Pancreas (tissue), 10 donors: Measurements from ENCODE around the gene KLF6. TPM values are rescaled to one million over a fixed set of nuclear protein-coding genes. Genes with fewer than 3 reads are reported as not detected.
A peak's percentile ranks its signal among the peaks of the same experiment; 100 is the strongest.

Source experiments
- ATAC-seq, 4 donors: fragments of 200-7000 bp; cut with Tn5 transposase; one replicate each; pipeline versions ENCODE4 v1.8.0 to v1.9.1; 2020; ENCODE audit warnings: mild to moderate bottlenecking in 4 of 4, moderate library complexity in 4 of 4
- DNase-seq, 6 donors: peaks; one replicate each; pipeline ENCODE4 v3.0.0-alpha.2; 2020
- FAIRE-seq: peaks from 2 replicates; lab custom pipeline; 2012; peaks lifted over from hg19 to GRCh38; lab: Jason Lieb, UNC
- H3K27ac ChIP-seq, 4 donors: fragments of 200-600 bp; sonication (generic); 1 replicate in 3 of 4; 2 replicates in 1 of 4; pipeline versions ENCODE4 v1.5.0 to v1.8.0; 2020
- H3K27me3 ChIP-seq, 4 donors: fragments of 200-600 bp; one replicate each; pipeline ENCODE4 v1.8.0; 2021
- H3K36me3 ChIP-seq, 3 donors: fragments of 200-600 bp; sonication (generic) in 1 of 3; one replicate each; pipeline versions ENCODE4 v1.5.0 to v1.8.0; 2020 to 2021
- H3K4me1 ChIP-seq, 3 donors: fragments of 200-600 bp; one replicate each; pipeline ENCODE4 v1.8.0; 2021
- H3K4me3 ChIP-seq, 4 donors: fragments of 200-600 bp; sonication (generic) in 2 of 4; one replicate each; pipeline versions ENCODE4 v1.5.0 to v1.8.0; 2020 to 2021
- H3K9me3 ChIP-seq, 4 donors: fragments of 200-600 bp; one replicate each; pipeline ENCODE4 v1.8.0; 2021
- CTCF ChIP-seq, 4 donors: fragments of 200-600 bp; sonication (generic) in 3 of 4; IDR thresholded peaks; one replicate each; pipeline versions ENCODE4 v1.5.0 to v1.8.0; 2021; ENCODE audit warnings: antibody characterized with exemption in 4 of 4
- WGBS, 2 donors: extraction: QIAGEN DNeasy Blood & Tissue Kit; methylation state at CpG; one replicate each; pipeline ENCODE4 v1.1.7; 2013; 5-methylcytosine and 5-hydroxymethylcytosine counted together
- intact Hi-C, 3 donors: fragments of 100-400 bp; cut with DNase I; formaldehyde crosslinking; loops; one replicate each; pipeline versions ENCODE4 v1.11.1 to v1.14.2; 2022
- polyA plus RNA-seq, 2 donors: library from polyadenylated mRNA; stranded (reverse); fragments of 200-250 nt; gene quantifications; one replicate each; pipeline ENCODE4 v1.2.3, GENCODE V29; 2013
- total RNA-seq, 6 donors: library from RNA; stranded (reverse); fragmentation: NEBNext Ultra II Directional in 4 of 6; extraction: Animal tissue kit (Norgen Biotek cat#: 25700) in 4 of 6; gene quantifications; one replicate each; pipeline versions ENCODE4 v1.2.1 to v1.2.4, GENCODE V29; 2021 to 2023
- donor health status: healthy with polysubstance abuse.
- donor health status: DM: no; HTN: no; CAD: no; lungs with moderate emphysema.
- donor health status: DM: no; HTN: no; CAD: no.
- donor health status: control.
- donor health status: control.
- donor health status: Bipolar disorder and iron deficiency.
- donor health status: DM: yes; HTN: yes; CAD: no.
- donor health status: DM: no; HTN: no; CAD: no.
- donor health status: DM: no; HTN: no; CAD: no.
- donor health status: DM: yes; HTN: yes; CAD: no.

The KLF6 gene
- total and polyA plus RNA-seq, 8 donors = 29.0 to 157 (median 57.9) TPM

- Histone ChIP-seq H3K9me3 (no peaks in the 10 kb centered on the region), H3K36me3 (peaks cover 3 to 63% (median 29%) of the 10 kb centered on the region in 3 donors), H3K4me1 (peaks cover 13 to 57% (median 48%) of the 10 kb centered on the region in 3 donors), H3K27ac (peak overlapping the region in 2 of 4 donors; percentile 100), H3K27me3 (no peaks in the 10 kb centered on the region), H3K4me3 (peak overlapping the region in 2 of 4 donors; percentile 85 to 91)
- no peak for TF ChIP-seq CTCF (IDR thresholded peaks at IDR 0.05)
- ATAC-seq (no peak), FAIRE-seq (no peak), DNase-seq (peak in 1 of 6 donors; percentile 38)
- intact Hi-C loops = no loop called here
- WGBS, 2 donors = 88 to 94% methylated on average over 13 to 14 of the region's 14 CpGs
These were observed 5.8 kb downstream of the KLF6 start for GRCh38 chr10:3779158-3779741.

DNA sequence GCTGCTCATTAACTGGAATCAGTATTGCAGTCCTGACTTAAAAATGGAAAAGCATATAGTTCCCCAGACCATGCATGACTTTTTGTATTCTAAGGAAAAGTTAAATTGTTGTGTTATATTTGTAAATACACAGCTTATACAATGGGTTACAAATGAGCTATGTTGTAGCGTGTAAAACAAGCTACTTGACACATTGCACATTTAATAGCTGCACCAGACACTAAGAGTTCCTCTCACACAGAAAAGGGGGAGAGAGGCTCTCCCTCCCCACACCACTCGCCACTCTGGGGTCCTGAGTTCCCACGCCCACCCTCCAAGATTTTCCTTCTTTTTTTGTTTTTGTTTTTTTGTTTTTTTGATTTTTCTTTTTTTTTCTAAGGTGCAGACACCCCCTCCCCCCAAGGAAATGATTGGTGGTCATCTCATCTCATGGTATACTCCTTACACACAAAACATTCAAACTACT, 6.3 kb downstream of the KLF6 start:
- FAIRE-seq = no peak
- peak overlapping the region in 2 of 4 donors; percentile 100 for H3K27ac ChIP-seq
- intact Hi-C loops = no loop called here
- H3K9me3 ChIP-seq = no peaks in the 10 kb centered on the region
- H3K4me3 ChIP-seq = peak overlapping the region in 1 of 4 donors; percentile 85
- H3K4me1 ChIP-seq = peaks cover 13 to 57% (median 48%) of the 10 kb centered on the region in 3 donors
- no peak for DNase-seq
- no peaks in the 10 kb centered on the region for H3K27me3 ChIP-seq
- H3K36me3 ChIP-seq = peaks cover 3 to 63% (median 29%) of the 10 kb centered on the region in 3 donors
- TF ChIP-seq CTCF (IDR thresholded peaks at IDR 0.05) = no peak
- ATAC-seq = no peak
- WGBS, 2 donors = 86 to 94% methylated on average over 3 of the region's 3 CpGs

- H3K4me3 ChIP-seq = no peak overlapping the region
- intact Hi-C loops = no loop called here
- peaks cover 3 to 63% (median 29%) of the 10 kb centered on the region in 3 donors for H3K36me3 ChIP-seq
- 83 to 84% methylated on average over 7 of the region's 7 CpGs for WGBS, 2 donors
- H3K27ac ChIP-seq = peak overlapping the region in 2 of 4 donors; percentile 100
- ATAC-seq (no peak), DNase-seq (no peak), FAIRE-seq (no peak)
- peaks cover 13 to 57% (median 48%) of the 10 kb centered on the region in 3 donors for H3K4me1 ChIP-seq
- H3K27me3 ChIP-seq = no peaks in the 10 kb centered on the region
- no peaks in the 10 kb centered on the region for H3K9me3 ChIP-seq
- no peak for TF ChIP-seq CTCF (IDR thresholded peaks at IDR 0.05)
These were observed 6.9 kb downstream of the KLF6 start for GRCh38 chr10:3777981-3778691.

DNA sequence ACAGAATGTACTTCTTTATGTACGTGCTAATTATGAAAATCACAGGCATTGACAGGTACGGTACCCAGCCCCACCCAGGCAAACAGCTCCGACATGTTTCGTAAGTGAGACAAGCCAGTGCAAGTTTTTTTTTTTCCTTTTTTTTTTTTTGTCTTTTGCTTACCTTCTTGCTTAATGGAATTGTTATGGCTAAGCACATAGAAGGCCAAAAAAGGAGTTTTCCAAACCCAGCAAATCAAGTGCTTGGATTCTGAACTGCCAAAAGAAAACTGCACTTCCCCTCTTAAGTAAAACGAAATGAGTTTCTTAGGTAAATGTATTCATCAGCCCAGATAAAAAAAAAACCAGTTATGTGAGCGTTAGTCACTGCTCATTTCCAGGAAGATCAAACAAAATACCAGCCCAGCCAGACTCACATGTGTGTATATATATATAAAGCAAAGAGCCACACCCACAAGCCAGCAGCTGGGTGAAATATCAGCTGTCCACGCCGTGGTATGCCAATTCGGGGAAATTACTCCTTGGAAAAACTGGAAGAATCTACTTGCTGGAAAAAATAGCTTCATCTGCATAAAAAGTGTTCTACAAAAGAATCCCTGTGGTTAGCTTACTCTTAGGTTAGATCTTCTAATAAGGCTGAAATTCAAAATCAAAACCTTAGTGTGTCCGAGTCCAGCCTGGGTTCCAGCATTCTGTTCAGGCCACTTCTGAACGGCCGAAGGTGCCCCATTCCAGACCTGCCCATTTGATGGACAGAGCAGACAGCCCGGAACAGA, 8.0 kb downstream of the KLF6 start:
- DNase-seq (peak in 4 of 6 donors; percentile 59 to 74 (median 70)), ATAC-seq (peak; percentile 45 to 70 (median 62)), FAIRE-seq (no peak)
- 53 to 54% methylated on average over 13 of the region's 13 CpGs for WGBS, 2 donors
- TF ChIP-seq CTCF (IDR thresholded peaks at IDR 0.05) = no peak
- Histone ChIP-seq H3K36me3 (peaks cover 3 to 61% (median 29%) of the 10 kb centered on the region in 3 donors), H3K27ac (peak overlapping the region in 2 of 4 donors; percentile 100), H3K9me3 (no peaks in the 10 kb centered on the region), H3K4me1 (peaks cover 13 to 57% (median 48%) of the 10 kb centered on the region in 3 donors), H3K4me3 (no peak overlapping the region), H3K27me3 (no peaks in the 10 kb centered on the region)
- intact Hi-C loops = no loop called here
